Peyer's patch (tissue), 4 donors: Measurements from ENCODE around the gene MAN1C1. TPM values are rescaled to one million over a fixed set of nuclear protein-coding genes. Genes with fewer than 3 reads are reported as not detected.

ENCODE experiments used
- DNase-seq, 3 donors: peaks; one replicate each; pipeline ENCODE4 v3.0.0-alpha.2; 2017 to 2019
- H3K27ac ChIP-seq, 4 donors: fragments of 200-600 bp; sonication (generic); one replicate each; pipeline ENCODE4 v1.5.1; 2016 to 2019
- H3K27me3 ChIP-seq, 2 donors: fragments of 200-600 bp; sonication (generic); one replicate each; pipeline ENCODE4 v1.5.1; 2019
- H3K36me3 ChIP-seq, 3 donors: fragments of 200-600 bp; sonication (generic); one replicate each; pipeline ENCODE4 v1.5.1; 2016 to 2019
- H3K4me1 ChIP-seq, 4 donors: fragments of 200-600 bp; sonication (generic); one replicate each; pipeline ENCODE4 v1.5.1; 2016 to 2019
- H3K4me3 ChIP-seq, 4 donors: fragments of 200-600 bp; sonication (generic); 1 replicate in 3 of 4; 2 replicates in 1 of 4; pipeline ENCODE4 v1.5.1; 2016 to 2019; ENCODE audit warnings: mild to moderate bottlenecking in 1 of 4
- H3K9me3 ChIP-seq, 4 donors: fragments of 200-600 bp; sonication (generic); one replicate each; pipeline ENCODE4 v1.5.1; 2016 to 2019; ENCODE audit warnings: mild to moderate bottlenecking in 1 of 4
- CTCF ChIP-seq, 6 experiments: fragments of 450-650 bp in 4 of 6; fragments of 200-600 bp in 2 of 6; sonication (generic) in 1 of 6; IDR thresholded peaks; one replicate each; pipeline ENCODE4 v1.5.1; 2017 to 2019; ENCODE audit warnings: antibody characterized with exemption in 6 of 6, mild to moderate bottlenecking in 3 of 6, moderate library complexity in 1 of 6
- POLR2A ChIP-seq, 2 donors: fragments of 450-650 bp; IDR thresholded peaks; one replicate each; pipeline ENCODE4 v1.5.1; 2017; ENCODE audit warnings: antibody characterized with exemption in 2 of 2, mild to moderate bottlenecking in 2 of 2, moderate library complexity in 2 of 2
- total RNA-seq, 4 donors: library from RNA; depleted of rRNA; stranded (reverse); fragments of >200 nt; gene quantifications; one replicate each; pipeline ENCODE4 v1.1.0, GENCODE V29; 2016

The MAN1C1 gene
- total RNA-seq, 4 donors from 2014 or later: 2.3 to 10.7 (median 6.7) TPM

- TF ChIP-seq POLR2A (IDR thresholded peaks at IDR 0.05) (no peak), CTCF (IDR thresholded peaks at IDR 0.05) (no peak)
- no peaks in the 10 kb centered on the region for H3K27me3 ChIP-seq
- H3K4me1 ChIP-seq: peaks cover 0 to 48% (median 0%) of the 10 kb centered on the region in 4 donors
Observed at GRCh38 chr1:25702101-25702775, 85.6 kb downstream of the MAN1C1 start.

GRCh38 chr1:25703041-25703440, 86.5 kb downstream of the MAN1C1 start:
- Histone ChIP-seq H3K4me1 (peaks cover 0 to 43% (median 0%) of the 10 kb centered on the region in 4 donors), H3K4me3 (no peak overlapping the region), H3K9me3 (no peaks in the 10 kb centered on the region), H3K27ac (peak overlapping the region in 1 of 4 donors; percentile 86), H3K27me3 (no peaks in the 10 kb centered on the region), H3K36me3 (no peaks in the 10 kb centered on the region)
- TF ChIP-seq CTCF (IDR thresholded peaks at IDR 0.05) (no peak), POLR2A (IDR thresholded peaks at IDR 0.05) (no peak)
- DNase-seq: no peak

More at GRCh38 chr1:25702101-25702775, 85.6 kb downstream of the MAN1C1 start:
- Histone ChIP-seq H3K9me3 (no peaks in the 10 kb centered on the region), H3K4me3 (no peak overlapping the region), H3K27ac (peak overlapping the region in 2 of 4 donors; percentile 27 to 86), H3K36me3 (no peaks in the 10 kb centered on the region)
- DNase-seq: no peak

GRCh38 chr1:25703671-25704266, 87.2 kb downstream of the MAN1C1 start:
- peaks cover 0 to 43% (median 0%) of the 10 kb centered on the region in 4 donors for H3K4me1 ChIP-seq
- H3K9me3 ChIP-seq: no peaks in the 10 kb centered on the region
- H3K36me3 ChIP-seq: no peaks in the 10 kb centered on the region
- no peaks in the 10 kb centered on the region for H3K27me3 ChIP-seq
- no peak for DNase-seq
- no peak for TF ChIP-seq CTCF (IDR thresholded peaks at IDR 0.05)
- no peak for TF ChIP-seq POLR2A (IDR thresholded peaks at IDR 0.05)
- H3K27ac ChIP-seq: peak overlapping the region in 1 of 4 donors; percentile 13
- no peak overlapping the region for H3K4me3 ChIP-seq

- no peaks in the 10 kb centered on the region for H3K27me3 ChIP-seq
- H3K27ac ChIP-seq: peak overlapping the region in 1 of 4 donors; percentile 13
- H3K4me3 ChIP-seq: no peak overlapping the region
- TF ChIP-seq POLR2A (IDR thresholded peaks at IDR 0.05) (no peak), CTCF (IDR thresholded peaks at IDR 0.05) (no peak)
- no peaks in the 10 kb centered on the region for H3K36me3 ChIP-seq
- H3K9me3 ChIP-seq: no peaks in the 10 kb centered on the region
- peaks cover 0 to 39% (median 0%) of the 10 kb centered on the region in 4 donors for H3K4me1 ChIP-seq
- DNase-seq: no peak
Observed at GRCh38 chr1:25704267-25704691, 87.7 kb downstream of the MAN1C1 start.

- no peak for DNase-seq
- H3K9me3 ChIP-seq: no peaks in the 10 kb centered on the region
- no peak overlapping the region for H3K27ac ChIP-seq
- H3K36me3 ChIP-seq: no peaks in the 10 kb centered on the region
- H3K4me3 ChIP-seq: no peak overlapping the region
- H3K4me1 ChIP-seq: peaks cover 0 to 31% (median 0%) of the 10 kb centered on the region in 4 donors
- TF ChIP-seq POLR2A (IDR thresholded peaks at IDR 0.05) (no peak), CTCF (IDR thresholded peaks at IDR 0.05) (no peak)
- H3K27me3 ChIP-seq: no peaks in the 10 kb centered on the region
Observed at GRCh38 chr1:25705699-25706098, 89.1 kb downstream of the MAN1C1 start.
